Uterus (tissue), 2 donors: ENCODE data around the gene RAB11FIP4.

Experiments
- CTCF ChIP-seq, 4 experiments: fragments of 200-600 bp in 2 of 4; fragments of 450-650 bp in 2 of 4; sonication (generic) in 2 of 4; IDR thresholded peaks; one replicate each; pipeline ENCODE4 v1.5.1; 2016 to 2019; ENCODE audit warnings: antibody characterized with exemption in 4 of 4, mild to moderate bottlenecking in 2 of 4, moderate library complexity in 1 of 4
- POLR2A ChIP-seq, 2 donors: fragments of 450-650 bp; IDR thresholded peaks; one replicate each; pipeline ENCODE4 v1.6.1; 2016; ENCODE audit warnings: antibody characterized with exemption in 2 of 2, mild to moderate bottlenecking in 1 of 2, moderate library complexity in 1 of 2

- no peak for TF ChIP-seq CTCF (IDR thresholded peaks at IDR 0.05)
- no peak for TF ChIP-seq POLR2A (IDR thresholded peaks at IDR 0.05)
These were observed 152.7 kb downstream of the RAB11FIP4 start for GRCh38 chr17:31544186-31544585.
